IPS-15b (cell line): Measurements from ENCODE around the gene MAGEB1.

Experiments
- H3K27me3 ChIP-seq: one replicate; pipeline ENCODE4 v1.6.1; 2013; ENCODE audit warnings: low read length; ENCODE audit not compliant: control insufficient read depth, insufficient read depth
- H3K36me3 ChIP-seq: one replicate; pipeline ENCODE4 v1.6.1; 2013; ENCODE audit warnings: low read length; ENCODE audit not compliant: control insufficient read depth, insufficient read depth
- H3K4me1 ChIP-seq: one replicate; pipeline ENCODE4 v1.6.1; 2013; ENCODE audit warnings: mild to moderate bottlenecking, low read length; ENCODE audit not compliant: control insufficient read depth, insufficient read depth
- H3K4me3 ChIP-seq: one replicate; pipeline ENCODE4 v1.5.1; 2013; ENCODE audit warnings: low read depth, low read length
- H3K9ac ChIP-seq: one replicate; pipeline ENCODE4 v1.6.1; 2013; ENCODE audit warnings: low read depth, mild to moderate bottlenecking, low read length
- H3K9me3 ChIP-seq: one replicate; pipeline ENCODE4 v1.6.1; 2013; ENCODE audit warnings: mild to moderate bottlenecking, low read length; ENCODE audit not compliant: control insufficient read depth, insufficient read depth

The MAGEB1 gene

GRCh38 chrX:30246769-30247489, at the start of gene MAGEB1:
TSS of gene MAGEB1 (plus strand) at chrX:30247146. CDS start at chrX:30250494, 3,348 bp downstream.
- no peaks in the 10 kb centered on the region for H3K4me1 ChIP-seq
- no peak within 1 kb of the TSS for H3K9ac ChIP-seq

GRCh38 chrX:30212172-30212571, 34.8 kb upstream of the MAGEB1 start:
- Histone ChIP-seq H3K9ac (no peak overlapping the region), H3K4me1 (no peaks in the 10 kb centered on the region), H3K36me3 (no peaks in the 10 kb centered on the region), H3K9me3 (no peaks in the 10 kb centered on the region), H3K4me3 (no peak overlapping the region), H3K27me3 (no peaks in the 10 kb centered on the region)

More at GRCh38 chrX:30246769-30247489, at the start of gene MAGEB1:
- Histone ChIP-seq H3K9me3 (no peaks in the 10 kb centered on the region), H3K27me3 (no peaks in the 10 kb centered on the region), H3K36me3 (no peaks in the 10 kb centered on the region), H3K4me3 (peak within 1 kb of the TSS; percentile 10)

GRCh38 chrX:30215357-30215843, 31.5 kb upstream of the MAGEB1 start, which contains the start of gene MAGEB2:
TSS of gene MAGEB2 (plus strand) at chrX:30215563. CDS start at chrX:30218581, 3,018 bp downstream.
- H3K4me3 ChIP-seq, result no peak within 1 kb of the TSS
- H3K27me3 ChIP-seq, result no peaks in the 10 kb centered on the region
- no peak within 1 kb of the TSS for H3K9ac ChIP-seq
- H3K36me3 ChIP-seq, result no peaks in the 10 kb centered on the region
- H3K4me1 ChIP-seq, result peaks cover 15% of the 10 kb centered on the region
- no peaks in the 10 kb centered on the region for H3K9me3 ChIP-seq

- no peak overlapping the region for H3K4me3 ChIP-seq
- no peaks in the 10 kb centered on the region for H3K36me3 ChIP-seq
- H3K9me3 ChIP-seq, result no peaks in the 10 kb centered on the region
- H3K9ac ChIP-seq, result no peak overlapping the region
- no peaks in the 10 kb centered on the region for H3K27me3 ChIP-seq
- H3K4me1 ChIP-seq, result peaks cover 15% of the 10 kb centered on the region
These were observed 29.5 kb upstream of the MAGEB1 start for GRCh38 chrX:30217465-30217864.

GRCh38 chrX:30219372-30219771, 27.6 kb upstream of the MAGEB1 start:
- no peaks in the 10 kb centered on the region for H3K9me3 ChIP-seq
- H3K27me3 ChIP-seq, result no peaks in the 10 kb centered on the region
- no peak overlapping the region for H3K4me3 ChIP-seq
- H3K9ac ChIP-seq, result no peak overlapping the region
- H3K36me3 ChIP-seq, result no peaks in the 10 kb centered on the region
- H3K4me1 ChIP-seq, result peaks cover 15% of the 10 kb centered on the region

GRCh38 chrX:30220661-30221060, 26.3 kb upstream of the MAGEB1 start:
- Histone ChIP-seq H3K9me3 (no peaks in the 10 kb centered on the region), H3K36me3 (no peaks in the 10 kb centered on the region), H3K27me3 (no peaks in the 10 kb centered on the region), H3K9ac (no peak overlapping the region), H3K4me3 (no peak overlapping the region), H3K4me1 (peaks cover 15% of the 10 kb centered on the region)

GRCh38 chrX:30224536-30224935, 22.4 kb upstream of the MAGEB1 start:
- H3K9me3 ChIP-seq, result no peaks in the 10 kb centered on the region
- H3K27me3 ChIP-seq, result no peaks in the 10 kb centered on the region

GRCh38 chrX:30228526-30228925, 18.4 kb upstream of the MAGEB1 start:
- no peaks in the 10 kb centered on the region for H3K27me3 ChIP-seq
- H3K9me3 ChIP-seq, result no peaks in the 10 kb centered on the region
- no peak overlapping the region for H3K4me3 ChIP-seq
- no peak overlapping the region for H3K9ac ChIP-seq
- H3K4me1 ChIP-seq, result peaks cover 19% of the 10 kb centered on the region
- no peaks in the 10 kb centered on the region for H3K36me3 ChIP-seq

More at GRCh38 chrX:30224536-30224935, 22.4 kb upstream of the MAGEB1 start:
- Histone ChIP-seq H3K9ac (no peak overlapping the region), H3K36me3 (no peaks in the 10 kb centered on the region), H3K4me1 (peaks cover 24% of the 10 kb centered on the region), H3K4me3 (no peak overlapping the region)

GRCh38 chrX:30230395-30230794, 16.6 kb upstream of the MAGEB1 start, which contains the start of gene MAGEB3:
TSS of gene MAGEB3 (plus strand) at chrX:30230657. CDS start at chrX:30235925, 5,268 bp downstream.
- Histone ChIP-seq H3K4me3 (no peak within 1 kb of the TSS), H3K4me1 (peaks cover 19% of the 10 kb centered on the region), H3K9ac (no peak within 1 kb of the TSS), H3K9me3 (no peaks in the 10 kb centered on the region), H3K27me3 (no peaks in the 10 kb centered on the region), H3K36me3 (no peaks in the 10 kb centered on the region)

- Histone ChIP-seq H3K27me3 (no peaks in the 10 kb centered on the region), H3K4me1 (no peaks in the 10 kb centered on the region), H3K36me3 (no peaks in the 10 kb centered on the region), H3K9me3 (no peaks in the 10 kb centered on the region), H3K9ac (no peak within 1 kb of the TSS), H3K4me3 (no peak within 1 kb of the TSS)
These were observed 5.1 kb upstream of the MAGEB1 start, which contains the start of gene MAGEB4 for GRCh38 chrX:30241724-30242415. TSS of gene MAGEB4 (plus strand) at chrX:30242000. CDS start at chrX:30242136, 136 bp downstream.

- Histone ChIP-seq H3K36me3 (no peaks in the 10 kb centered on the region), H3K27me3 (no peaks in the 10 kb centered on the region), H3K9ac (no peak overlapping the region), H3K4me1 (no peaks in the 10 kb centered on the region), H3K4me3 (no peak overlapping the region), H3K9me3 (no peaks in the 10 kb centered on the region)
These were observed 1.9 kb downstream of the MAGEB1 start for GRCh38 chrX:30248854-30249253.
